ENCODE results near the gene DISC1.

DNA sequence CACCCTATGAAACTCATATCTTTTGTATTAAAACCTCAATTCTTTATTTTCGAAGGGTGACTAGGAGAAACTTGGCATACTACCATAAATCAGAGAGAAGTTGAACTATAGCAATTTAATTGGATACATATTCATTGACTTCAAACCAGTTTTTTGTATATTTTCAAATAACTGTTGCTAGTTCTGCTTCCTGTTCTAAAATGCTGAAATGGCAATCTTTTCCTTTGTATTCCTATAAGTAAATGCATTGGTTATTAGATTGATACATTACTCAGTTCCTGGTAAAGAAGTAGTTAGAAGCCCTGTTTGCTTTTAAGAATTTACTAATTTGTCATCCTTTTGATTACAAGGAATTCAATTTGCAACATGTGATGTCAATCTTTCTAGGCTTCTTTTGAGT is 200.0 kb downstream of the DISC1 start:
- TF ChIP-seq POLR2A (IDR thresholded peaks at IDR 0.05) = no peak
- TF ChIP-seq, protein P1, sequence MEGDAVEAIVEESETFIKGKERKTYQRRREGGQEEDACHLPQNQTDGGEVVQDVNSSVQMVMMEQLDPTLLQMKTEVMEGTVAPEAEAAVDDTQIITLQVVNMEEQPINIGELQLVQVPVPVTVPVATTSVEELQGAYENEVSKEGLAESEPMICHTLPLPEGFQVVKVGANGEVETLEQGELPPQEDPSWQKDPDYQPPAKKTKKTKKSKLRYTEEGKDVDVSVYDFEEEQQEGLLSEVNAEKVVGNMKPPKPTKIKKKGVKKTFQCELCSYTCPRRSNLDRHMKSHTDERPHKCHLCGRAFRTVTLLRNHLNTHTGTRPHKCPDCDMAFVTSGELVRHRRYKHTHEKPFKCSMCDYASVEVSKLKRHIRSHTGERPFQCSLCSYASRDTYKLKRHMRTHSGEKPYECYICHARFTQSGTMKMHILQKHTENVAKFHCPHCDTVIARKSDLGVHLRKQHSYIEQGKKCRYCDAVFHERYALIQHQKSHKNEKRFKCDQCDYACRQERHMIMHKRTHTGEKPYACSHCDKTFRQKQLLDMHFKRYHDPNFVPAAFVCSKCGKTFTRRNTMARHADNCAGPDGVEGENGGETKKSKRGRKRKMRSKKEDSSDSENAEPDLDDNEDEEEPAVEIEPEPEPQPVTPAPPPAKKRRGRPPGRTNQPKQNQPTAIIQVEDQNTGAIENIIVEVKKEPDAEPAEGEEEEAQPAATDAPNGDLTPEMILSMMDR (IDR thresholded peaks at IDR 0.05) = no peak
